Erythroblast (primary cell): ENCODE measurements around the gene C16orf96.

Source experiments
- GATA1 ChIP-seq: IDR thresholded peaks from 2 replicates; pipeline ENCODE4 v1.6.1; 2011; ENCODE audit warnings: low read depth, mild to moderate bottlenecking, control low read depth, low read length, moderate library complexity
- POLR2A ChIP-seq: IDR thresholded peaks from 2 replicates; pipeline ENCODE4 v1.6.1; 2011; ENCODE audit warnings: mild to moderate bottlenecking, low read length

GRCh38 chr16:4602331-4602730, 46.2 kb downstream of the C16orf96 start:
- TF ChIP-seq POLR2A, result no peak
- no peak for TF ChIP-seq GATA1
